ENCODE measurements around the gene CDK14.

- TF ChIP-seq CTCF (IDR thresholded peaks at IDR 0.05), result no peak
- no peak for TF ChIP-seq POLR2A (IDR thresholded peaks at IDR 0.05)
Observed at GRCh38 chr7:90886416-90886815, 290.3 kb downstream of the CDK14 start.

Measured in esophagus squamous epithelium (tissue), 4 donors.